ENCODE measurements around the gene TMEM8B.

TMEM8B gene

GRCh38 chr9:35806101-35806500 lies 22.9 kb upstream of the TMEM8B start:
- POLR2A ChIA-PET = no interaction called here
- DNase-seq (ENCODE audit: extremely low spot score) = no peak
- no peak for TF ChIP-seq CTCF (IDR thresholded peaks at IDR 0.05; ENCODE audit: control extremely low read depth, extremely low read depth, low read depth, missing control alignments)
- CTCF ChIA-PET = interaction anchor here (0.9 to 13.0 kb wide), 5 partner anchors 16 to 97 kb away, joined by 3 to 72 read pairs (median 3); no protein-coding TSS in a partner anchor

GRCh38 chr9:35808433-35808832 lies 20.6 kb upstream of the TMEM8B start:
- no peak for DNase-seq (ENCODE audit: extremely low spot score)
- ChIA-PET CTCF (interaction anchor here (13.0 kb wide), 1 partner anchor 19 kb away, joined by 72 read pairs; no protein-coding TSS in a partner anchor), POLR2A (no interaction called here)
- no peak for TF ChIP-seq CTCF (IDR thresholded peaks at IDR 0.05; ENCODE audit: control extremely low read depth, extremely low read depth, low read depth, missing control alignments)

GRCh38 chr9:35810122-35810521 lies 18.9 kb upstream of the TMEM8B start:
- no peak for TF ChIP-seq CTCF (IDR thresholded peaks at IDR 0.05; ENCODE audit: control extremely low read depth, extremely low read depth, low read depth, missing control alignments)
- CTCF ChIA-PET = interaction anchor here (0.6 to 13.0 kb wide), 5 partner anchors 11 to 145 kb away, joined by 3 to 72 read pairs (median 3); no protein-coding TSS in a partner anchor
- POLR2A ChIA-PET = interaction anchor here (0.7 kb wide), 1 partner anchor 38 kb away, joined by 3 read pairs; no protein-coding TSS in a partner anchor
- no peak for DNase-seq (ENCODE audit: extremely low spot score)

GRCh38 chr9:35811381-35812024 lies 17.5 kb upstream of the TMEM8B start:
- DNase-seq (ENCODE audit: extremely low spot score) = no peak
- ChIA-PET POLR2A (no interaction called here), CTCF (interaction anchor here (1.0 to 6.2 kb wide), 17 partner anchors 11 to 208 kb away, joined by 3 to 58 read pairs (median 5); partner anchors contain the start of genes CREB3, FAM221B, TLN1 and TMEM8B)
- no peak for TF ChIP-seq CTCF (IDR thresholded peaks at IDR 0.05; ENCODE audit: control extremely low read depth, extremely low read depth, low read depth, missing control alignments)

GRCh38 chr9:35812025-35812602 lies 16.9 kb upstream of the TMEM8B start, which contains the start of gene SPAG8:
TSS of gene SPAG8 (minus strand) at chr9:35812262. CDS start at chr9:35812147, 115 bp downstream.
- ChIA-PET CTCF (interaction anchor here (0.8 to 6.2 kb wide), 20 partner anchors 11 to 208 kb away, joined by 3 to 58 read pairs (median 4); partner anchors contain the start of genes CREB3, FAM221B, TLN1 and TMEM8B), POLR2A (no interaction called here)
- peak; percentile 95 for DNase-seq (ENCODE audit: extremely low spot score)
- TF ChIP-seq CTCF (IDR thresholded peaks at IDR 0.05; ENCODE audit: control extremely low read depth, extremely low read depth, low read depth, missing control alignments) = no peak

- TF ChIP-seq CTCF (IDR thresholded peaks at IDR 0.05; ENCODE audit: control extremely low read depth, extremely low read depth, low read depth, missing control alignments) = peak; percentile 22
- POLR2A ChIA-PET = interaction anchor here (1.2 kb wide), 1 partner anchor 45 kb away, joined by 3 read pairs; no protein-coding TSS in a partner anchor
- no peak for DNase-seq (ENCODE audit: extremely low spot score)
- CTCF ChIA-PET = interaction anchor here (0.6 to 6.2 kb wide), 20 partner anchors 9 to 166 kb away, joined by 3 to 58 read pairs (median 6); partner anchors contain the start of genes CREB3, FAM221B, RGP1 and TLN1
Measured at GRCh38 chr9:35813434-35814105, 15.5 kb upstream of the TMEM8B start.

Data from GM10248 (cell line).